Activated CD8-positive, alpha-beta memory T cell treated with anti-CD3 and anti-CD28 coated beads, Interleukin-2, amount 50 U/mL, for 1 hour (primary cell): ENCODE results near the gene BTD.
"Not testable (repeated sequence)": the region's sequence is repeated elsewhere in the genome, so short reads cannot be mapped to it uniquely, and the experiment has no call there.

Experiments
- DNase-seq: peaks from one replicate; pipeline ENCODE4 v3.0.0-alpha.2; 2020; ENCODE audit errors: extremely low read depth

Gene BTD

GRCh38 chr3:15602816-15603215 lies 1.3 kb downstream of the BTD start:
- not testable (repeated sequence) for DNase-seq

- not testable (repeated sequence) for DNase-seq
These were observed 3.0 kb downstream of the BTD start for GRCh38 chr3:15604584-15604983.

- no peak for DNase-seq
These were observed 4.9 kb downstream of the BTD start for GRCh38 chr3:15606434-15606891.

DNA sequence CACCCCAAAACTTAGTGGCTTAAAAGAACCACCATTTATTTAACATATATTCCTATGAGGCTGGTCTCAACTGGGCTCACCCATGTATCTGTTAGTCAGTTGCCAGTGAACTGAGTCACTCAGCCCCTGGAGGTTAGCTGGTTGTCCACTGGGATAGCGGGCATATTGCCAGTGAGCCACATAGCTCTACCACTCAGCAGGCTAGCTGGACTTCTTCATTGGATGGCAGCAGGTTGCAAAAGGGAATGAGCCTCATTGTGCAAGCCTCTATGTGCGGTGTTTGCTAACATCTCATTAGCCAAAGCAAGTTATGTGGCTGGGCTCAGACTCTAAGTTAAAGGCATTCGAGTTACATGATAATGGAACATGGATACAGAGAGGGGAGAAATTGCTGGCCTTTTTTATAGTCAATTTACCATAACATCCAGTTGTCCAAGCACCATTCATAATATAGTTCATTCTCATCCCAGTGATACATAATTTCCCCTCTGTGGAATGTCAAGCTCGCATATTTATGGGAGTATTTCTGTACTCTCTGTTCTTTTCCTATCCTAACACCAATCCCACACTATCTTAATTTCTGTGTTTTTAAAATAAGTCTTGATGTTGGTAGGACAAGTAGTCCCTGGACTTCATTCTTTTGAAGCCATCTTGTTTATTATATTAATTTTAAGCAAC lies 8.7 kb downstream of the BTD start:
- DNase-seq = no peak

DNA sequence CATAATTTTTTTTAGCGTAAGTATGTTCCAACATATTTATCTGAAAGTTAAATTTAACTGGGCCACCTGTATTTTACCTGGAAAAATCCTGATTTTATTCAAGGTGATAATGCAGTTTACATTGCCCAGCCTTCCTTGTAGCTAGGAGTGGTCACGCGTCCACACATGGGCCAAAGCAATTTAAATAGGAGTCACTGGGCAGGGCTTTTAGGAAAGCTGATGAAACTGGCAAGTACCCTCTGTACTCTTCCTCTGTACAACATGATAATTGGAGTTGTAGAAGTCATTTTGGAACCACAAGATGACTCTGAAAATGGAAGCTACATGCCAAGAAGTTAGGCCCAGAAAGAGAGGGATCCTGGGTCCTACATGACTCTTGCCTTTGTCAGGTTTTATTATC lies 9.5 kb downstream of the BTD start:
- no peak for DNase-seq

DNA sequence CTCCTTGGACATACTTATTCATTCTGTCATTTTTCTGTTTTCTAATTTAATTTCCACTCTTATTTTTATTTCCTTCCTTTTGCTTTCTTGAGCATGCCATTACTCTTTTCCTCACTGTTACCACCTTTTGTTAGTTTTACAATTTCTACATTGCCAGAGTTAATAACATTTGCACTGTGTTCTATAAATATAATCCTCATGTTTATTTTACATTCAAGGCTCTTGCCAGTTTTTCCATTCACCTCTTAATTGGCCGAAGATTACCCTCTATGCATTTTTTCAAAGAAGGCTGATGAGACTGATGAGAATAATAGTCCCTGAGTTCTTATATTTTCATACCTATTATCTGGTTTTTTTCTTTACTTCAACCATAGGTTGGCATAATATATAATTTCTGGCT lies 10.5 kb downstream of the BTD start:
- no peak for DNase-seq

DNA sequence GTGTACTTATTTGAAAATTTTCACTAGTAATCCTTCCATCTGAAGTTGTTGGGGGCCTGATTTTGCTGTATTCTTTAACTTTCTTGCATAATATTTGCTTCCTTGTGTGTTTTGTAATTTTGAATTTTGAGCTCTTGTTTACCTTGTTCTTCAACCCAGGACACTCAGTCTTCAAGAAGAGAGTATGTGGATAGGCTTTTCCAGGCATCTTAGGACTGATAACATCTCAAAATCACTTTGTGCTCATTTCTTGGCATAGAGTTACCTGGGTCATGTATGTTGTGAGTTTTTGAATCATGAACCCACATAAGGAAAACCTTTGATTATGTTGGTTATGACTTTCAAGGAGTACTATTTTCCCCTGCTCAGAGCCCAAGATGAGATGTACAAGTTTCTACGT lies 13.4 kb downstream of the BTD start:
- no peak for DNase-seq

- no peak for DNase-seq
These were observed 14.5 kb downstream of the BTD start for GRCh38 chr3:15616053-15616452.

GRCh38 chr3:15619659-15620464 lies 18.3 kb downstream of the BTD start:
- not testable (repeated sequence) for DNase-seq

DNA sequence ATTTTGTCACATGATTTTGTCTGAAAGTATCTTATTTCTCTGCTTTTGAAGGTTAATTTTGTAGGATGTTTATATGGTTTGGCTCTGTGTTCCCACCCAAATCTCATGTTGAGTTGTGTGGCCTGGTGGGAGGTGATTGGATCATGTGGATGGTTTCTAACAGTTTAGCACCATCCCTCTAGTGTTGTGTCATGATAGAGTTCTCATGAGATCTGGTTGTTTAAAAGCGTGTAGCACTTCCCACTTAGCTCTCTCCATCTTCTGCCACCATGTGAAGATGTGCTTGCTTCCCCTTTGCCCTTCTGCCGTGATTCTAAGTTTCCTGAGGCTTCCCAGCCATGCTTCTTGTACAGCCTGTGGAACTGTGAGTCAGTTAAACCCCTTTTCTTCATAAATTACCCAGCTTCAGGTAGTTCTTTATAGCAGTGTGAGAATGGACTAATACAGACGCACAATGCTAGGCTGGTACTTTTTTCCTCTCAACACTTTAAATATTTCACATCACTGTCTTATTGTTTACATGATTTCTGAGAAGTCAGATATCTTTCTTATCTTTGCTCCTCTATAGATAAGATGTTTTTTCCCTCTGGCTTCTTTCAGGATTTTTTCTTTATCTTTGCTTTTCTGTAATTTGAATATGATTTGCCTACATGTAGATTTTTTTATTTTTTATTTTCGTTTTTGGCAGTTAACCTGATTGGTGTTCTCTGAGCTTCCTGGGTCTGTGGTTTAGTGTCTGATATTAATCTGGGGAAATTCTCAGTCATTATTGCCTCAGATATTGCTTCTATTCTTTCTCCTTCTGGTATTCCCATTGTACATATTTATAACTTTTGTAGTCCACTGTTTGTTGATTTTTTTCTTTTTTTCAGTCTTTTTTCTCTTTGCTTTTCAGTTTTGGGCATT lies 22.2 kb downstream of the BTD start:
- DNase-seq = no peak

- DNase-seq = no peak
These were observed 27.4 kb downstream of the BTD start for GRCh38 chr3:15628967-15629366.

- peak; percentile 28 for DNase-seq
These were observed 28.5 kb downstream of the BTD start for GRCh38 chr3:15629860-15630597.

DNA sequence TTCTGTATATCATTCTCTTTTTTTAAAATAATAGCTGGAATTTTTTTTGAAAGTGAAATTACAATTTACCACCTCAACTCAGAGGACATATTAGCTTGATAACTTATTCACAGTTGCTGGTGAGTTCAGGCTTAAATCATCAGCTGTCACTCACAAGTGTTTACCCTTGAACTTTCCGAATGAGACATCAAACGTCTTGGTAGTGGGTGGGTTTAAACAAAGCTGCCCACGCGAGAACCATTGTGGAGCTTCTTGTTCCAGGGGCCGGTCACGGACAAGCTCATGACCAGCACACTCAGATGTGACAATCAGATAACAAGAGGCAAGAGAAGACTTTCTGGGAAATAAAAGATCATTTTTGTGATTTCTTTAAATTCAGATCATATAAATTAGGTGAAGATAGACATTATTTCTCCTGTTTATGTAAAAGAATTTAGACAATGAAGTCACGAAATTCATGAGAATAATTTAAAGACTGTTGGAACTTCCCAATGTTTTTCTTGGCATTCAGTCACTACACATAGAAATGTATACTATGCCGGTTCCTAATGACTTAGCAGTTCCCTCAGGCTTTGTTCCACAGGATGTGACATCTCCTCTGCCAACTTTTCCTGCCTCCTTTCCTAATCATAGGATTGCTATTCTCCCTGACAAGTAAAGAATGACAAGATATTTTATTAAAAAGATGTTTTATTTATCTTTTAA lies 29.3 kb downstream of the BTD start:
- DNase-seq = no peak

DNA sequence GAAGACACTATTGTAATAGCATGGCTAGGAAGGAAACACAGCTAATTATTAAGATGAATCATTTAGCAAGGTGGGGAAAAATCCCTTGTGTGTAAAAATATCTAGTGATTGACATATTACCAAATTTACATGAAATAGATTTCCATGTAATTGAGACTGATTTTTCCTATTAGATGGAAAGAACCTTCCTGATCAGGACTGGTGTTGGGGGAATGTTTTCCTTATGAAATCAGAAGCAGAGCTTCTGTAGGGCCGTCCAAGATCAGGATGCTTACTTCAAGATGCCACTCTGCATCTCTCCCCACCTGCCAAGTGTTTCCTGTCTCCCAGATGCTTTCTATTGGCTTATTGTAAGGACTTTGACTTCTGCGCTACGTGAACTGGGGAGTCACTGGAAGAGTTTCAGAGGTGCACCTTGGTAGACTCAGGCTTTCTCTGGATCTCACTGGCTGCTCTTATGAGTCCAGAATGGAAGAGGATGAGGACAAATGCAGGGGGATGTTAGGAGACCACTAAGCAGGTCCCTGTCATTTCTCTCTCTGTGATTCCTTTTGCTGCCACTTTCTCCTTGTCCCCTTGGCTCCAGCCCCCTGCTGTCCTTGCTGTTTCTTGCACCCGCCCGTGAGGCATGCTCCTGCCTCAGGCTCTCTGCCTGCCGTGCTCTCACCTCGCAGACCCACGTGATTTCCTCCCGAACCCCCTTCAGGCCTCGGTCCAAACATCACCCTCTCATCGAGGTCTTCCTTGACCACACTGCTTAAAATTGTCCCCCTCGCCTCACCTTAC lies 30.1 kb downstream of the BTD start:
- no peak for DNase-seq

GRCh38 chr3:15632212-15632580 lies 30.7 kb downstream of the BTD start:
- DNase-seq = no peak

DNA sequence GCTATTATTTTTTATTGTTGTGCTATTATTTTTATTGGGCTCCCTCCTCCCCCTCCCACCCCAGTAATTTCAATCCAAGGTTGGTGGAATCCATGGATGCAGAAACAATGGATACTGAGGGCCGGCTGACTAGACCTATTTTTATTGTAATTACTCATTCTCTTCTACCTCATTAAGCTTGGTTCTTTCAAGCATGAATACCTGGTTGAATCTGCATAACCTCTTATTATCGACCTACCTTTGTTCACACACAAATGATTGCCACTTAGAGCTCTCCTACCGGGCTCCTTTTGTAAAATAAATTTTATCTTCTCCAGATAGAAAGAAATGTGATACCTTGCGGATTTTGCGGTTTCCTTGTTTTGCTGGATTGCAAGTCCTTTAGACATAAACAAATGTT lies 31.6 kb downstream of the BTD start:
- DNase-seq = no peak

DNA sequence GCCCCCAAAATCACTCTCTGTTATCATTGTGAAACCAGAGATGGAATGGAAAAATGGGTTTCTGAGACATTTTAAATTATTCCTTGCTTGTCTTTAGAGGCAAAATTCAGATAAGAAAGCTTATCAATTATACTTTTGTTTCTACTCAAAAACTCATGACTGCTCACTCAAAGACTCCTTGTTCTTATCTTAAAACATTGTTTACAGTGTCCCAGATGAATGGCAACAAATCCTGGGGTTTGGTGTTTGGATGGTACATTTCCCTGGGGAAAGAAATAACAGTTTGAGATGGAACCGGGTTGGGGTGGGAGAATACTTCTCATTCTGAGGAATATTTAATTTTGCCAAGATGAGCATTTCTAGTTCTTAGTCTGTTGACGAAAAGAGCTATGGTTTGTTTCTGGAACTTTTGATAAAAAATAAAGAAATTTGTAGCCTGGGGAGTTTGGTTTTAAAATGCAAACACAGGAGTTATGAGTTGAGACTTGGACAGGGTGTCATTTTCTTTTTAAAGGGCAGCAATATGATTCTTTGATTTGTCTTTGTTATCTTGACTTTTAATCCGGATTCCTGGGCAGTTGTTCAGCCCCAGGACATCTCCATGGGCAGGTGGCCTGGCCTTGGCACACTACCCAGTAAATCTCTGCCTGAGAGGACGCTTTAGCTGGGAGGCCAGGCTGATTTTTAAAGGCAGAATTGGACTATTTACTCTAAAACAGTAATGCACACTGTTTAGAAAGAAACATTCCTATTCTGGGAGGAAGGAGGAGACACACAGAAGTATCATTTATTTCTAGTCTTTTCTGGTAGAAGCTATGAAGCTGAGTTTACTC lies 32.4 kb downstream of the BTD start:
- no peak for DNase-seq

- DNase-seq = no peak
These were observed 33.1 kb downstream of the BTD start for GRCh38 chr3:15634671-15635070.

DNA sequence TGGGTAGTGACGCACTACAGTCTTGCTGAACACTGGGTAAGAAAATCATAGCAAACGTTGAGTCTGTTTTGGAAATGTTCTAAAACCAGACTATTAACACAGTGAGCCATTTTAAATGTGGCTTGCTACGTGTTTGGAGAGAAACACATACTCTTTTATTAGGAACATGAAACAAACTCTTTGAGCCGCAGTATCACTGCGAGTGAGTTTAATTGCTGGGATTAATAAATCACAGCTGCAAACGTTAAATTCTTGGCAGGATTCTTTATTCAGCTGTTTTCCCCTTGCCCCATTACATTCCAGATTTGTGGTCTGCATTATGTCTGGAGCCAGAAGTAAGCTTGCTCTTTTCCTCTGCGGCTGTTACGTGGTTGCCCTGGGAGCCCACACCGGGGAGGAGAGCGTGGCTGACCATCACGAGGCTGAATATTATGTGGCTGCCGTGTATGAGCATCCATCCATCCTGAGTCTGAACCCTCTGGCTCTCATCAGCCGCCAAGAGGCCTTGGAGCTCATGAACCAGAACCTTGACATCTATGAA lies 33.6 kb downstream of the BTD start:
- DNase-seq = no peak
